NCI-H1105 treated with DMSO at 0.1 percent for 48 hours (cell line): ENCODE measurements around the gene NPAS2.

Experiments used
- DNase-seq: peaks from one replicate; lab custom pipeline; 2025; lab: John Stamatoyannopoulos, UW

The NPAS2 gene

DNA sequence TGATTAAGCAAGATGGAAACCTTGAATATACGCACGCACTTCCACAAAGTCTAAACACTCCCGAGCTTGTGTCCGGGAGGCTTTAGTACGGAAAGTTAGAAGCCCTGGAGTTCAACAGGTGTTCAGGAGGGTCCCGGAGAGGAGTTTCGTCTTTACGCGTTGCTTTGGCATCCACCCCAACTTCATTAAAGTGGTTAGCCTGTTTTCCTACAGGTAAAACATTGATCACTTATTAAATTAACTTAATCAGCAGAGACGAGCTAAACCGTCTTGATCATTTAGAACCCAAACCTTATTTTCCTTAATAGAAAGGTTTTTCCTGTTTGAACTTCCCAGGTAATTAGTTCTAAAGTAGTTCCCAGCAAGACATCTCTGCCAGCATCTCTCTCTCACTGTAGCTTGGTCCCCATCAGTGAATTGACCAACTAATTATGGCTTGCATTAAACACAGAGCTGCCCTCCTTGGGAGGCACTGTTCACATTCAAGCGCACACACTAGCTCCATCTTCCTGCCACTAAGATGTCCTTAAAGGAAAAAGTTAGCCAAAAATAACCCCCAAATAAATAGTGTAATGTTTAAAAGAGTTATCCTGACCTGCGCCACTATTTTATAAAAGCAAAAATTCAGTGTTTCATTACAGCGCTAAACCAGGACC lies 1.4 kb downstream of the NPAS2 start:
- DNase-seq, result no peak

DNA sequence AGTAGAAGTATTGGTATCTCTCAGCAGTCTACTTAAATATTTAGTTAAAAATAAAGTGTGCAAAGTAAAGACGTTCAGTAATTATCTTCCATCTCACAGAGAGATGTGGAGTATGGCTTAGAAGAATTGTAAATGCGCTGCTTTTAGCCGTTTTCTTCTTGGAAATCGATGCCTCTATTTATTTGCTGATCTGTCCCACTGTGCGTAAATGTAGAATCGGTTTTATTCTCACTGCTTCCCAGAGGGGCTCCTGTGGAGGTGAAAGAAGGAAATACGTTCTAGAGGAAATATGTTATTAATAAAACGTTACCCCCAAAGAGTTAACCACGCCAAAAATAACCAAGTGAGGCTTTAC lies 1.9 kb downstream of the NPAS2 start:
- DNase-seq, result no peak

DNA sequence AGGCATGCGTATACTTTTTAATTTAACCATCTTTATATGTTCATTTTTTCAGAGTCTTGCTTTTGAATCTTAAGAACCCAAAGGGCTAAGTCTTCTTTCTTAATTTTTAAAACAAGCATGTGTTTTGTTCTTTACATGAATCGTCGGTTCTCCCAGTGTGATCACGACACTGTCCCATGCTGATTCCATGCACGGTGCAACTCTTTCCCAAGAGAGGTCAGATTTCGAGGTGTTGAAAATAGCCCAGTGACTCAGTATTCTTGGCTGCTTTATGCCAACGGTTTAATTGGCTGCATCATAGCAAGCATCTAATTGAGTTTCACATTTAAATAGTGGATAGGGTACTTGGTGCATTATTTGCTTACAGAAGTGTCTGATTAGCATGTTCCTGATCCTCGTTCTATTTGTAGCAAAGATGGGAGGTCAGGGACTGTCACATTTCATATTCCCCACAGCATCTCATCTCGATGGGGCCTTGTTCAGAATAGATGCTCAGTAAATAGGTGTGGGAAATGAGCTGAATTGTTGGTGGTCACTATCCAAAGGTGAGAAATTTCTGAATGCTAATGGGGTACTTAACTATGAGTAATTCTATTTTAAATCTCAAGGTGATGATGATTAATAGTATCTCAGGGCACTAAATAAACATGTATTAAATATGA lies 2.8 kb downstream of the NPAS2 start:
- DNase-seq, result no peak

DNA sequence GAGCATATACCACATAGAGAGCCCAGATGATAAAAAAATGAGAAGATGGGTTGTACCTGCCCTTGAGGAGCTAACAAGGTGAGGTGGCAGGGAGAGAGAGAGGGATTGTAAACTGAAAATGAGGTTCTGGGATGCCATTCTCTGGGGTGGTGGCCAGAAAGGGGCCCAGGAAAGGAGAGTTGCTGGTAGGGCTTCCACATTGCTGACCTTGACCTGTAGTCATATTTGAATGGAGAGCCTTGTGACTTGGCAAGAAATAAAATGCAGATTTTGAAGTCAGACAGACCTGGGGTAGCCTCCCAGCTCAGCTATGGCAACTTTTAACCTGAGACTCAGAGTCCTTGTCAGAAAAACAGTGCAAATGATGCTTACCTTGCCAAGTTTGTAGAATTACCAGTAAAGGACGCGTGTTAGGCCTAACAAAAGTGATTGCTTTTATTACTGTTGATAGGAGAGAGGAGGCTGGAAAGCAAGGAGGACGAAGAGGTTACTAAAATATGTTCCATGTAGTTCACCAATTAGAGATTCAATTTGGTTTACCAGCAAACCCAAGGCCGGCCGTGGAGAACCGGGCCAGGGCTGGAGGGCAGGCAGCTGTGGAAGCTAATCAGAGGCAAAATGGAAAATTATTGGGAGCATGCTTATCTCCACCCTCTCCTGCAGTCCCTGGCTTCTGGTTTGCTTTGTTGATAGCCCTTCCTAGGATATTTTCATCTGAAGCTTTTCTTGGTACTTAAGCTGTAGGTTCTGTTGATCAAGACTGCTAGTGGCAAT lies 3.9 kb downstream of the NPAS2 start:
- DNase-seq, result no peak

GRCh38 chr2:100824842-100825241 lies 4.9 kb downstream of the NPAS2 start:
- no peak for DNase-seq

DNA sequence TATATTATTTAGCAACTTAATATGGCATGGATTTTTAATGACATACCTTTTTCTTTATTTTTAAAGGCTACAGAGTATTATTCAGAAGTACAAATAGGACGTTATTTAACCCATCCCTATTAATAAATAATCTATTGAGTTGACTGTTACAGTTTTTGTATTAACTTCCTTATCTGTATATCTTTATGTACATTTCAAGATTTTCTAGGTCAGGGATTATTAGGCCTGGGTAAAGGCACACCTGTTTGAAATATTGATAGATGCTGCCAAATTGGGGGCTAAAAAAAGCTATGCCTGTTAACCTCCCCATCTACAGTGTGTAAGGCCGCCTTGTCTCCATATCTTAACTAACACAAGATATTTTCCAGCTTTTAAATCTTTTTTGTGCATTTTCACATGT lies 6.6 kb downstream of the NPAS2 start:
- no peak for DNase-seq

- DNase-seq, result no peak
Observed at GRCh38 chr2:100831158-100831750, 11.3 kb downstream of the NPAS2 start.

GRCh38 chr2:100831831-100832230 lies 11.9 kb downstream of the NPAS2 start:
- peak; percentile 35 for DNase-seq

GRCh38 chr2:100832885-100833284 lies 12.9 kb downstream of the NPAS2 start:
- DNase-seq, result no peak

GRCh38 chr2:100833331-100833730 lies 13.4 kb downstream of the NPAS2 start:
- no peak for DNase-seq

- DNase-seq, result no peak
Observed at GRCh38 chr2:100834221-100834620, 14.3 kb downstream of the NPAS2 start.

- DNase-seq, result no peak
Observed at GRCh38 chr2:100835006-100835659, 15.2 kb downstream of the NPAS2 start.

DNA sequence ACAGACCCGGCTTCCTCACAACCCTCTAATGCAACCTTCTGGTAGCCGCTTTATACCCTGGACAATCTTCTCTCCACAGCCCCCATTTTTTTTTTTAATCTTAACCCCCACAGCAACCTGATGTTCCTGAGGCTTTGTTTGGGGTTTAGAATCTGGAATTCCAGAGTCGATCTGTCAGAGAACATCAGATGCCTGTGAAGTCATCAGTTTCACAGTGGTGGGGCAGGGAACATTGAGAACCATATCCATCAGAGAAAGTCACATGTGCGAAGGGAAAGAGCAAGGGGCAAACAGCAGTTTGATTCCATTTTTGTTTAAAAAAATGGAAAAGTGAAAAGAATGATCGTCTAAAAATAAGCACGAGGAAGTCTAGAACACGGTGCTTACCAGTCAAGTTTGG lies 20.6 kb downstream of the NPAS2 start:
- no peak for DNase-seq

GRCh38 chr2:100842241-100842922 lies 22.4 kb downstream of the NPAS2 start:
- DNase-seq, result no peak

GRCh38 chr2:100844514-100844913 lies 24.6 kb downstream of the NPAS2 start:
- no peak for DNase-seq

DNA sequence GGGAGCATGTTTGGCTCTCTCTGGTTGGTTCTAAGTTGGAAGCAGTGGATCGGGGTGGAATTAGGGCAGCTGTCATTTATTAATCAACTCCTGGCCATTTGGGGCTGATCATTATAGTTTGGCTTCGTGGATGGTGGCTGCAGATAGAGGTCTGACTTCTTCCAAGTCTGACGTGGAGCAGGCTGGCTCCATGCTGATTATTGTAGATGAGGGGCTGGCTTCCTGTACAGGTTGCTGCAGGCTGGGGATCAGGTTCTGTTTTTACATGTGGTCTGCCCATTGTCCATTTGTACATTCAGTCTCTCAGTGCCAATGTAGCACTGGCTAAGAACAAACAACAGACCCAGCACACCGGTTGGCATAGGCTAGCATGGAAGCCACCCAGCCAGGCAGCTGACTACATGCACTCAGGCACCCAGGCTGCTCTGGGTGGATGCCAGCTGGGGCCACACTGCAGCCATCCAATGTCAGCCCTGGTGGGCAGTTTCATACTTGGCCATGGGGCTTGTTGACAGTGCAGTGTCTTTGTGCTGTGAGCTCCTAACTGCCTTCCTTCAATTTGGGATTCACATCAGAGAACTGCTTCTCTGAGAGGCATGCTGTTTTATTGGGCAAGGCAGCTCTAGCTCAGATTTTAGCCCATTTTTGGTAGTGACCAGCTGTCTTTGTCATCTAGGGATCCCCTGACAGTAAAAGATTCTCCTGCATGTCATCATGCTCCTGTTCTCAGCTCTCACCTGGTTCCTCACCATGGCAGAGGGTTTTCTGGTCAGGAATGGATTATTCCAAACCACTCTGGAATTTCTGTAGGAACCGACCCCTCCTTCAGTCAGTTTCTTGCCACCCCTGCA lies 25.4 kb downstream of the NPAS2 start:
- no peak for DNase-seq

GRCh38 chr2:100846716-100847115 lies 26.8 kb downstream of the NPAS2 start:
- no peak for DNase-seq

- DNase-seq, result no peak
Observed at GRCh38 chr2:100852447-100852846, 32.5 kb downstream of the NPAS2 start.

GRCh38 chr2:100852999-100853908 lies 33.3 kb downstream of the NPAS2 start:
- DNase-seq, result no peak
